ENCODE measurements around the gene FRS2. TPM values are rescaled to one million over a fixed set of nuclear protein-coding genes. Genes with fewer than 3 reads are reported as not detected.
A peak's percentile ranks its signal among the peaks of the same experiment; 100 is the strongest.

The FRS2 gene
- total RNA-seq, 1 experiment from 2014 or later, result 35.0 TPM

GRCh38 chr12:69464428-69464827 lies 5.8 kb upstream of the FRS2 start:
- no peak overlapping the region for H3K9ac ChIP-seq (ENCODE audit: low read length)
- intact Hi-C loops (cut with micrococcal nuclease), result no loop called here
- no TSS peak for BruUV-seq (replicated peaks)
- peak; percentile 49; the same call in 1 of the 2 replicates for ATAC-seq
- CTCF ChIA-PET, result interaction anchor here (0.7 kb wide), 1 partner anchor 102 kb away, joined by 7 read pairs; no protein-coding TSS in a partner anchor
- DNase-seq, result no peak
- H2AFZ ChIP-seq (ENCODE audit: low read length), result no peak overlapping the region
- no peaks in the 10 kb centered on the region for H3F3A ChIP-seq (ENCODE audit: low read length, unreplicated experiment)
- no peaks in the 10 kb centered on the region for H3K9me3 ChIP-seq (ENCODE audit: low read length)
- H3K79me2 ChIP-seq (ENCODE audit: low read length), result no peaks in the 10 kb centered on the region
- no peaks in the 10 kb centered on the region for H4K20me1 ChIP-seq (ENCODE audit: low read length)
- H3K36me3 ChIP-seq (ENCODE audit: low read depth, low read length), result no peaks in the 10 kb centered on the region
- no peaks in the 10 kb centered on the region for H3K27me3 ChIP-seq (ENCODE audit: low read length)
- no peak overlapping the region for H3K27ac ChIP-seq (ENCODE audit: low read length)
- POLR2A ChIA-PET (ENCODE audit: unreplicated experiment), result no interaction called here
- TF ChIP-seq EZH2 (IDR thresholded peaks at IDR 0.05; ENCODE audit: low read length, unreplicated experiment) (no peak), EZH2phosphoT487 (IDR thresholded peaks at IDR 0.05; ENCODE audit: borderline replicate concordance, low read length) (no peak), CTCF (conservative IDR thresholded peaks at IDR 0.05; ENCODE audit: low read depth, low read length) (no peak)
- no peaks in the 10 kb centered on the region for H3K4me1 ChIP-seq (ENCODE audit: insufficient read depth, low read length)
- no peaks in the 10 kb centered on the region for H3K9me2 ChIP-seq (replicated peaks; ENCODE audit: low read length)
- H3K4me2 ChIP-seq (ENCODE audit: low read length), result no peak overlapping the region
- no peak overlapping the region for H3K4me3 ChIP-seq (ENCODE audit: low read length)

- Histone ChIP-seq H3K27me3 (ENCODE audit: low read length) (no peaks in the 10 kb centered on the region), H3K79me2 (ENCODE audit: low read length) (peaks cover 17% of the 10 kb centered on the region), H3F3A (ENCODE audit: low read length, unreplicated experiment) (no peaks in the 10 kb centered on the region), H3K27ac (ENCODE audit: low read length) (no peak overlapping the region), H3K4me3 (ENCODE audit: low read length) (no peak overlapping the region), H4K20me1 (ENCODE audit: low read length) (peaks cover 8% of the 10 kb centered on the region), H3K4me1 (ENCODE audit: insufficient read depth, low read length) (peaks cover 7% of the 10 kb centered on the region; the same call in 1 of the 2 replicates), H3K9me3 (ENCODE audit: low read length) (no peaks in the 10 kb centered on the region), H2AFZ (ENCODE audit: low read length) (no peak overlapping the region), H3K9ac (ENCODE audit: low read length) (no peak overlapping the region), H3K9me2 (replicated peaks; ENCODE audit: low read length) (no peaks in the 10 kb centered on the region), H3K36me3 (ENCODE audit: low read depth, low read length) (no peaks in the 10 kb centered on the region), H3K4me2 (ENCODE audit: low read length) (no peak overlapping the region)
- TF ChIP-seq EZH2 (IDR thresholded peaks at IDR 0.05; ENCODE audit: low read length, unreplicated experiment) (no peak), CTCF (conservative IDR thresholded peaks at IDR 0.05; ENCODE audit: low read depth, low read length) (0 out of 2 replicates have a peak, but pooled peaks have one; percentile 14), EZH2phosphoT487 (IDR thresholded peaks at IDR 0.05; ENCODE audit: borderline replicate concordance, low read length) (no peak)
- BruUV-seq (replicated peaks), result no TSS peak
- intact Hi-C loops (cut with micrococcal nuclease), result no loop called here
- no peak for ATAC-seq
- DNase-seq, result no peak
- ChIA-PET CTCF (no interaction called here), POLR2A (ENCODE audit: unreplicated experiment) (no interaction called here)
These were observed 3.3 kb upstream of the FRS2 start for GRCh38 chr12:69466867-69467266.

GRCh38 chr12:69467366-69467765 lies 2.8 kb upstream of the FRS2 start:
- TF ChIP-seq EZH2 (IDR thresholded peaks at IDR 0.05; ENCODE audit: low read length, unreplicated experiment), result no peak
- no peak for TF ChIP-seq EZH2phosphoT487 (IDR thresholded peaks at IDR 0.05; ENCODE audit: borderline replicate concordance, low read length)
- TF ChIP-seq CTCF (conservative IDR thresholded peaks at IDR 0.05; ENCODE audit: low read depth, low read length), result no peak
- no peak overlapping the region for H3K4me3 ChIP-seq (ENCODE audit: low read length)
- peaks cover 7% of the 10 kb centered on the region; the same call in 1 of the 2 replicates for H3K4me1 ChIP-seq (ENCODE audit: insufficient read depth, low read length)
- no peaks in the 10 kb centered on the region for H3K9me2 ChIP-seq (replicated peaks; ENCODE audit: low read length)
- intact Hi-C loops (cut with micrococcal nuclease), result no loop called here
- DNase-seq (no peak), ATAC-seq (no peak)
- H3K9me3 ChIP-seq (ENCODE audit: low read length), result no peaks in the 10 kb centered on the region
- H2AFZ ChIP-seq (ENCODE audit: low read length), result no peak overlapping the region
- H3K36me3 ChIP-seq (ENCODE audit: low read depth, low read length), result no peaks in the 10 kb centered on the region
- H3K4me2 ChIP-seq (ENCODE audit: low read length), result no peak overlapping the region
- no TSS peak for BruUV-seq (replicated peaks)
- no peaks in the 10 kb centered on the region for H3F3A ChIP-seq (ENCODE audit: low read length, unreplicated experiment)
- H3K27ac ChIP-seq (ENCODE audit: low read length), result no peak overlapping the region
- no peak overlapping the region for H3K9ac ChIP-seq (ENCODE audit: low read length)
- no peaks in the 10 kb centered on the region for H3K27me3 ChIP-seq (ENCODE audit: low read length)
- POLR2A ChIA-PET (ENCODE audit: unreplicated experiment), result no interaction called here
- peaks cover 12% of the 10 kb centered on the region for H4K20me1 ChIP-seq (ENCODE audit: low read length)
- H3K79me2 ChIP-seq (ENCODE audit: low read length), result peaks cover 22% of the 10 kb centered on the region
- CTCF ChIA-PET, result no interaction called here

Measured in PC-3 (cell line).